Measurements from ENCODE around the gene LRP8.

LRP8 gene

DNA sequence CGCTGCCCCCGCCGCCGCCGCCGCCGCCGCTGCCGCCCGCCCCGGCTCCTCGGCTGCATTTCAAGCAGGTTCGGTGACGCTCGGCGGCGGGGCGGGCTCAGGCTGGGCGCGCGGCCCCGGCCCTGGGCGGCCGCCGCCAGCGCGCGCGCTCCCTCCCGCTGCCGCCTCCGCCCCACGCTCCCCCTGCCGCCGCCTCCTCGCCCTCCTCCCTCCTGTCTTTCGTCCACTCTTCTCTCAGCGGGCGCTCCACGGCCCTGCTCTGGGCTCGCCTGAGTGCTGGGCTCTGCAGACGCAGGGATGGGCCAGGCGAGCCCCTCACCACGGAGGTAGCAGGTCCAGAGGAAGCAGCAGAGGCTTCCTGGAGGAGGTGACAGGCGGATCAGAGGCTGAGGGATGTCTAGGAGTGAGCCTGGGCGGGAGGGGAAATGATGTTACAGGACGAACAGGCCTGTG, at the start of gene LRP8:
LRP8 (minus strand) TSS at position 62 of the 453 bp plus-strand sequence. CDS start 158 bp downstream, outside the sequence.
- in situ Hi-C loops (cut with MboI; ENCODE audit: low sequenced_read_pairs), result no loop called here

DNA sequence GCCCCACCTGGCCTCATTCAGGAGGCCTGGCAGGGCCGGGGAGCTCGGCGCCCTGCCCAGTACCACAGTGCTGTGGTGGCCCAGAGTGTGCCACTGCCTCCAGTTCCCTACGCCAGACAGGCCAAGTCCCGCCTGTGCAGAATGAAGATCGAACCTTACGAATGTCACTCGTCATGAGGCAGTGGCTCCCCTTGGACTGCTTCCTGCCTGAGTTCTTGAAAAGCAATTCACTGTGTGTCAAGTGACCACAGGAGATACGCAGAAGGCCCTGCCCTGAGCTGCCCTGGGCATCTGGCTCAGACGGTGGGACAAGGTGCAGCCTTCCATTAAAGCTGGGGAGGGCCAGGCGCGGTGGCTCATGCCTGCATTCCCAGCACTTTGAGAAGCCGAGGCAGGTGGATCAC, 49.6 kb upstream of the LRP8 start:
- in situ Hi-C loops (cut with MboI; ENCODE audit: low sequenced_read_pairs), result no loop called here

DNA sequence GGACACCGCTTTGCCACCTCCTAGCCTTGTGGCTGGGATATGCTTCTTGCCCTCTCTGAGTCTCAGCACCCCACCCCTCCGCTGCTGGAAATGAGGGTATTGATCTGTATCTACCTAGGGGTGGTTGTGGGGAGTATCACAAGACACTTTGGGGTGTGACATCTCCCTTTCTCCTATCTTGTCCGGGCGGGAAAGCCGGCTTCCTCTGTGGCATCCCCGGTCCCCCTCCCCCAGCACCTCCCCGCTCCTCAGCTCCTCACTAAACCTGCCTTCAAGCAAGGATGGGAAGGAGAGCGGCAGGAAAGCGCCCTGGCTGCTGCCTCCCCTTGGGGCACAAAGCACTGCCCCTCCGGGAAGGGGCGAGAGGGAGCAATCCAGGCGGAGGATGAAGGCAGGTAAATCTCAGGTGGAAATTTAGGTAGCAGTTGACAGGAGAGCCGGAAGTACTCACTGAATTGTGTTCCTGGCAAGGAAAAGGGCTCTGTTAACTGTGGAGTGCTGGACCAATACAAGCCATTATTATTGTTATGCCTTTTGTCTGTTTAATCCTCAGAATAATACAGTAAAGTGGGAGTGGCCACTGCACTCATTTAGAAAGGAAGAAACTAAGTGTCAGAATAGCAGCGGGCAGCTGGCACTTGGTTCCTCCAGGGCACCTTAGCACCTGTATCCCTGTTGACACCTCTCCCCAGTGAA, 49.0 kb upstream of the LRP8 start:
- in situ Hi-C loops (cut with MboI; ENCODE audit: low sequenced_read_pairs), result no loop called here

GRCh38 chr1:53376041-53376461, 48.2 kb upstream of the LRP8 start:
- in situ Hi-C loops (cut with MboI; ENCODE audit: low sequenced_read_pairs), result no loop called here

- in situ Hi-C loops (cut with MboI; ENCODE audit: low sequenced_read_pairs), result no loop called here
These were observed 47.6 kb upstream of the LRP8 start for GRCh38 chr1:53375440-53375839.

DNA sequence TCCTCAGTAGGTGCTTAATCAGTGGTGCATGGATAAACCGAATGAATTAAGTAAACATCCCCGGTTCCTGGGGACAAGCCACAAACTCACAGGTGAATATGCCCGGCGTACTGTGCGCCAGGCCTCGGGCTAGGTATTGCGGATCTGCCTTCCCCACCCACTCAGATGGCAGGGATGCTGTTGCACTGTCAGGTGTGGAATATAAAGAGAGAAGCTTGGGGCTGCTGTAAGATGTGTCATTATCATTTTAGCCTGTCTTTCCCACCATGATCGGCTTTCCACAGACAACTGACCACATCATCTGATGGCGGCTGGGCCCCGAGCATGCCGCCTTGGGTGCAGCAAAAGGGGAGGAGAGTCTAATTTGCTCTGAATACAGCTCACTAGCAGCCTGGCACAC, 45.4 kb upstream of the LRP8 start:
- in situ Hi-C loops (cut with MboI; ENCODE audit: low sequenced_read_pairs), result no loop called here

DNA sequence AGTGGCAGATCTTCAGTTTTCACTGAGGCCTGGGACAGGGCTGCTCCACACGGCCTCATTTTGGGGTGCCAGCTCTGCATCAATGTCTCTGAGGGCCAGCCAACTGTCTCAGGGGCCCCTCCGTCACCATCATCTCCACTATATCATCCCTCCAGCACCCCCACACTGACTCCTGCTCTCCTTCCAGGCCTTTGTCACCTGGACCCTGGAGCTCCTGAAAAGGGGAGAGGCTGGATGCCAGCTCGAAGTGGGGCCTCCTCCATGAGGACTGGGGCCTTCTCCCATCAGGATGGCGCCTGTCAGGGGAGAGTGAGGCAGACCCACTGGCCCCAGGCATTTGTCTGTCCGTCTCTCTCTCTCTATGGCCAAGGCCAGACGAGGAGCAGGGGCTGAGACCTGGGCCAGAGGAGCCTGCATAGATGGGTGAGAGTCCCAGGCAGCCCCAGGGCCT, 44.7 kb upstream of the LRP8 start:
- in situ Hi-C loops (cut with MboI; ENCODE audit: low sequenced_read_pairs), result no loop called here

- in situ Hi-C loops (cut with MboI; ENCODE audit: low sequenced_read_pairs), result no loop called here
These were observed 44.0 kb upstream of the LRP8 start for GRCh38 chr1:53371851-53372250.

DNA sequence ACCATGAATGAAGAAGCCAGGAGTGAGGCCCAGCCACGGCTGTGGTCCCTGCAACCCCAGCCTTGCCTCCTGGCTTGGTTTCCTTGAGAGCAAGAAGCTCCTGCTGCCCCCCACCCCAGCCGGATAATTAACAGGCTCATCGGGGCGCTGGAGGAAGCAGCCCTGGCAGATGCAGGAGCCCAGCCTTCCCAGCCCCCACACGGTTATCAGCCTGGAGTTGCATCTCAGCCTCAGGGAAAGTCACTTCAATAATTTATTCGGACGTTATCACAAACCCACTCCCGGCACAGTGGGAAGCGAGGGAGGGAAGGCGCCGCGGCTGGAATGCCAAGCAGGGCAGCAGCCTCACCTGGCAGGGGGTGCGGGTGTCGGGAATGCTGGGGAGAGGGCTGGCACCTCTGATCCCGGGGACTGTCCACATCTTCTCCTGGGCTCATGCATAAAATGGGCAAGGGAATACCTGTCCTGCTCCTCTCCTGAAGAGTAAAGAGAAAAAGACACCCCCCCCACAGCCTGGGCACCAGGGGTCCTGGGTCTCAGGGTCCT, 43.3 kb upstream of the LRP8 start:
- in situ Hi-C loops (cut with MboI; ENCODE audit: low sequenced_read_pairs), result no loop called here

- in situ Hi-C loops (cut with MboI; ENCODE audit: low sequenced_read_pairs), result no loop called here
These were observed 42.6 kb upstream of the LRP8 start for GRCh38 chr1:53370369-53370961.

DNA sequence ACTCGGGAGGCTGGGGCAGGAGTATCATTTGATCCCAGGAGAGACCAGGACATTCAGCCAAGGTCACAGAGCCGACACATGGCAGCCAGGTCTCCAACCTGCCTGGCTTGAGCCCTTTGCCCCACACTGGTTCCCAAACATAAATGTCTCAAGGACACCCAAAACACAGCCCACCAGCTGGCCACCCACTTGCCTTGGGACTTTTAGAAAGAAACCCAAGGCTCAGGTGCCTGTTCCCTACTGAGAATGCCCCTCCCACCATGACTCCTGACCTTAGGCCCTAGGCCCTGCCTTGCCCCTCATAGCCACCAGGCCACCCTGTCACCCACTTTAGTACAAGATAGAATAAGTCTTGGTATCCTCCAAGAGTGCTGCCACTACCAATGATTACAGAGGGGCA, 41.9 kb upstream of the LRP8 start:
- in situ Hi-C loops (cut with MboI; ENCODE audit: low sequenced_read_pairs), result no loop called here

DNA sequence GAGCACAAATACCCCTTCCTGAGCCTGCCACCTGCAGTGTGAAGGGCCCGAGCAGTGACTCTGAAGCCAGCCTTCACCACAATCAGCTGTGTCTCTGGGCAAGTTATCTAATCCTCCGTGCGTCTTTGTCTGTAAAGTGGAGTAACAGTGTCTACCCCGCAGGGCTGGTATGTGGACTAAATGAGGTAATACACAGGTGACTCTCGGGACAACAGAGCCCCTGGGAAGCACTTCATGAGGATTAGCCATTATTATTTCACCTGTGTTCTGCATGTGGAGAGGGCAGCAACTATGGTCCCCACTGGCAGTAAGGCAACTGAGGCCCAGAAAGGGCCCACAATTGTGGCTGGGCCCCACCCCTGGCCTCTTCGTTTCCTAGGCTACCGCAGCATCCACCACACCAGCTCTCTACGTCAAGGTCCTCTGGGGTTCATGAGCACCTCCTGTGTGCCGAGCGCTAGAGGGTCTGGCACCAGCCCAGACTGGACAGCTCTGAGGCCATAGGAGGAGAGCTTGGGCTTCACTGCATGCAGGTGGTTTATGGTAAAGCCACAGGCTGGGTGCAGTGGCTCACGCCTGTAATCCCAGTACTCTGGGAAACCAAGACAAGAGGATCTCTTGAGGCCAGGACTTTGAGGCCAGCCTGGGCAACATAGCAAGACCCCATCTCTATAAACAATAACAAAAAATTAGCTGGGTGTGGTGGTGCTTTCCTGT, 41.3 kb upstream of the LRP8 start:
- in situ Hi-C loops (cut with MboI; ENCODE audit: low sequenced_read_pairs), result no loop called here

- in situ Hi-C loops (cut with MboI; ENCODE audit: low sequenced_read_pairs), result no loop called here
These were observed 40.6 kb upstream of the LRP8 start for GRCh38 chr1:53368314-53369033.

DNA sequence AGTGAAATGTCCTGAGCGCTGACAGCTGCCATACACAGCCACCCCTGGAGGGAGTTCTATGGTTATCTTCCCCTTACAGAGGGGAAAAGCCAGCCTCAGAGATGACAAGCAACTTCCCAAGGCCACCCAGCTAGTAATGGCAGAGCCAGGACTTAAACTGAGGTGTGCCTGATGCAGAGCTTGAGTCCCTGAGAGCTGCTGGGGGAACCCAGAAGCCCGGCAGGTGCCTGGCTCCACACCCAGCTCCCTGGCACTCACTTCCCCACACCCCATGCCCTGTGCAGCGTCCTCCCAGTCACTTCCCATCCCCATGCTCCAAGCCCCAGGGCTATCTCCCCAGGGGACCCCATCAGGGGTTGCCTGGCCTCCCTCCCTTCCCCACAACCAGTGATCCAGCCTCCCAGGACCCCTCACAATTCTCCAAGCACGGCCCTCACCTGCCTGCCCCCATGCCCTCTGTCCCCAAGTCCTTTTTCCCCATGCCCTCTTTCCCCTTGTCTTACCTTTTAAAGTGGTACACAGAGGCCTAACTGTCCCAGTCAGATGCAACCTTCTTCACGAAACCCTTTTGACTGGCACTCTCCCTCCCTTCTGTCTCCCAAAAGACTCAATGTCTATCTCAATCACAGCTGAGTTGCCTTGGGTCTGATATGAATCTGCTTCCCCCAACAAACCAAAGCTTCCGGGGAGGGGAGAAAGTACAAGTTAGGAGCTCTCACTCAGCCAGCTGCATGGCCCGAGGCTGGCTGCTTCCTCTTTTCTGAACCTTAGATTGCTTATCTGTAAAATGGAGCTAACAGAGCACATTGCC, 39.8 kb upstream of the LRP8 start:
- in situ Hi-C loops (cut with MboI; ENCODE audit: low sequenced_read_pairs), result no loop called here

DNA sequence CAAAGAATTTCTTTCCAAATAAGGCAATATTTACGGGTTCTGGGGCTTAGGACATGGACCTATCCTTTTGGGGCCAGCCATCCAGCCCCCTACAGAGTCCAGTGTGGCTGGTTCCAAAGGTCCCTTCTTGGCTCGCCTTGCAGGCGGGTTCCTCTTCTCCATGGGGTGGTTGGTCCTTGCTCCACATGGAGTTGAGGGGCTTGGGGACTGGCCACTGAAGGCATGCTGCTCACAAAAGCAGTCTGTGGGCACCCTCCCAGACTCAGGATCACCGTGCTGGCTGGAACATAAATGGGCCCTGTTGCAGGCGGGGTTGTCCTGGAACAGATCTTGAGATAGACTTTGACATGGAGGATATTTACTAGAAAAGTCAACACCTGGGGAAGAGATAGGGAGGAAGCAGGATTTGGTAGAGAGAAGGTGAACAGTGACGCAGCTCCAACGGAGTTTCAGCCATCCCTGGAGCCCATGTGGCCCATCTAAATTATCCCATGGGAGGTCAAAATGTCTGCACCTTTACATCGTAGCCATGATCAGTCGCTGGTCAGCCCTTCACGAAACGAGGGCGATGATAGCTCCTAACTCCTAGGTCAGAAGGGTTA, 39.1 kb upstream of the LRP8 start:
- in situ Hi-C loops (cut with MboI; ENCODE audit: low sequenced_read_pairs), result no loop called here

- in situ Hi-C loops (cut with MboI; ENCODE audit: low sequenced_read_pairs), result no loop called here
These were observed 37.7 kb upstream of the LRP8 start for GRCh38 chr1:53365437-53366063.

DNA sequence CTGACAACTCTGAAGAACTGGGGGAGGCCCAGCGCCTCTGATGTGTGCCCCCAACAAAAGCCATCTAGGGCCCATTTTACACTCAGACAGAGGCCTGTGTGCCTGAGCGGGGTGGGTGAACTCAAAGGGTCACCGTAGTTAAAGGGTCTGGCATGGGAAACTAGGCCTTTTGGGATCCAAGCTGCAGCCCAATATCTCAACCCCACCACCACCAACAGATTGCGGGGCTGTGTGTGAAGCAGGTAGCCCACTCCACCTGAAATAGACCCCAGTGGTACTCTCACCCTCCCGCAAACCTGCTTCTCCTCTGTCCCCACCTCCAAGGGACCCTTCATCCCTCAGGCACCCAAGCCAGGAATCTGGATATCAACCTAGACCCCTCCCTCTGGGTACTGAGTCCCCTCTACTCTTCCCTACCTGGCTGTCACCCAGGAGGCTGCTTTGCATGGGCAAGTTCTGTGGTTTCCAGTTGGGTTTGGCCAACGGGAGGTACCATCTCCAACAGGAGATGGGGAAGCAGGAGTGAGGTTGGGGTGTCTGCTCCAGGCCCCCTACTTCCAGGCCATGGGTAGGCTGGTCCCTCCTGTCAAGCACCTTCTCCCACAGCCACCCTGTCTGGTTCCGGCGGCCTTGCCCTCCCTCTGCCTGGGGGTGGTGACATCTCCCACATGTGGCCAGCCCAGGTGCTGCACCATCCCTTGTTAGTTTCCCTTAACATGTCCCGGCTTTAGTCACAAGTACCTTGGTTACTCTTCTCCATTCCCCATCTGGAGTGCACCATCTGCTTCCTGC, 35.2 kb upstream of the LRP8 start:
- in situ Hi-C loops (cut with MboI; ENCODE audit: low sequenced_read_pairs), result no loop called here

DNA sequence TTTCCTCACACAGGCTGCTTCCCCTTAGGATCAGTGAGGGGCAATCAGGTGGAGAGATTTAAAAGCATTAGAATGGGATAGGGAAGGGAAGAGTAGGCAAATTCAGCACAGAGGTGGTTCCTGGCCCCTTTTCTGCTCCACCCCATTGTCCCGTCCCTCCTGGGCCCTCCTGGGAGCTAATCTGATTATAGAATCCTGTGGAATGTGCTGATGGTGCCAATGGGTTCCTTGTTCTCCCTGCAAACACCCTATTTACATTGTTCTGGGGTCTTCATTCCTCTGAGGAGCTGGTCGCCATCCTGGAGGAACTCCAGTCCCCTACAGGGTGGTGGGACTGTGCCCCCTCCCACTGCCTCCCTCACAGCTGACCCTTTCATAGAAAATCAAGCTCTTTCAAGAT, 34.4 kb upstream of the LRP8 start:
- in situ Hi-C loops (cut with MboI; ENCODE audit: low sequenced_read_pairs), result no loop called here

- in situ Hi-C loops (cut with MboI; ENCODE audit: low sequenced_read_pairs), result no loop called here
These were observed 33.7 kb upstream of the LRP8 start for GRCh38 chr1:53361541-53361961.
